ENCODE data around the gene NCOA7. TPM values are rescaled to one million over a fixed set of nuclear protein-coding genes. Genes with fewer than 3 reads are reported as not detected.

The NCOA7 gene
- total RNA-seq, 2 experiments from 2014 or later: 34.6 to 35.7 TPM

DNA sequence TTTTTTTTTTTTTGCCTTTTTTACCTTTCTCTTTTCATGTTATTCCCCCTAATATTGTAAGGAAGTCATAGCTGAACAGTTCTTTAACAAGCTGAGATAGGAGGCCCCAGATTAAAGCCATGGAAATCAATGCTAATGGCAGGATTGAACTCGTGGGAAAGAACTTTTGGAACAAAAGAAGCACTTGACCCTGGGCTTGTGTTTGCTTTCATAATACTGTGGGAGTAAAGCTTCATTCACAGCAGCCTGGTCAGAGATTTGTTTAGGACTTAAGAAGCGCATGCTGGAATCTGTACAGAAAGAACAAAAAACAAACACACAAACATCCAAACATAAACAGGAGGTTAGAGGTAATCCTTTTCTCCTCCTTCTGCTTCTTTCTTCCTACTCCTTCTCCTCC, 36.2 kb upstream of the NCOA7 start:
- DNase-seq: no peak
- H3K4me1 Mint-ChIP-seq (ENCODE audit: low read depth): peaks cover 12% of the 10 kb centered on the region
- CTCF ChIA-PET: interaction anchor here (1.0 to 1.3 kb wide), 2 partner anchors 241 to 443 kb away, joined by 4 read pairs; no protein-coding TSS in a partner anchor
- no peaks in the 10 kb centered on the region for H3K9me3 Mint-ChIP-seq
- Histone ChIP-seq H3K4me1 (ENCODE audit: insufficient read depth, low read length) (peaks cover 9% of the 10 kb centered on the region), H3K27me3 (ENCODE audit: control insufficient read depth in 1 of 2, insufficient read depth in 2 of 2, low read length in 2 of 2) (peaks cover 14 to 37% of the 10 kb centered on the region in 2 experiments), H3K36me3 (ENCODE audit: insufficient read depth, low read length) (no peaks in the 10 kb centered on the region), H3K4me3 (ENCODE audit: low read length) (no peak overlapping the region), H3K27ac (ENCODE audit: low read depth in 1 of 2, low read length in 2 of 2) (no peak overlapping the region), H3K9me3 (ENCODE audit: control insufficient read depth in 1 of 2, insufficient read depth in 1 of 2, low read length in 2 of 2) (peaks cover 0 to 9% of the 10 kb centered on the region in 2 experiments)
- no peak overlapping the region for H3K4me3 Mint-ChIP-seq
- H3K36me3 Mint-ChIP-seq (ENCODE audit: low read depth): no peaks in the 10 kb centered on the region
- no peak for ATAC-seq (ENCODE audit: poor library complexity)
- intact Hi-C loops (cut with DNase I, micrococcal nuclease): loop anchor here in 1 of 2 experiments (5.0 kb wide), 1 partner anchor 562 kb away; no protein-coding TSS in a partner anchor
- peaks cover 88% of the 10 kb centered on the region for H3K27me3 Mint-ChIP-seq
- POLR2A ChIA-PET: interaction anchor here (1.4 kb wide), 1 partner anchor 36 kb away, joined by 10 read pairs; the partner anchor contains the start of gene NCOA7
- no peak overlapping the region for H3K27ac Mint-ChIP-seq
- TF ChIP-seq, protein P1, sequence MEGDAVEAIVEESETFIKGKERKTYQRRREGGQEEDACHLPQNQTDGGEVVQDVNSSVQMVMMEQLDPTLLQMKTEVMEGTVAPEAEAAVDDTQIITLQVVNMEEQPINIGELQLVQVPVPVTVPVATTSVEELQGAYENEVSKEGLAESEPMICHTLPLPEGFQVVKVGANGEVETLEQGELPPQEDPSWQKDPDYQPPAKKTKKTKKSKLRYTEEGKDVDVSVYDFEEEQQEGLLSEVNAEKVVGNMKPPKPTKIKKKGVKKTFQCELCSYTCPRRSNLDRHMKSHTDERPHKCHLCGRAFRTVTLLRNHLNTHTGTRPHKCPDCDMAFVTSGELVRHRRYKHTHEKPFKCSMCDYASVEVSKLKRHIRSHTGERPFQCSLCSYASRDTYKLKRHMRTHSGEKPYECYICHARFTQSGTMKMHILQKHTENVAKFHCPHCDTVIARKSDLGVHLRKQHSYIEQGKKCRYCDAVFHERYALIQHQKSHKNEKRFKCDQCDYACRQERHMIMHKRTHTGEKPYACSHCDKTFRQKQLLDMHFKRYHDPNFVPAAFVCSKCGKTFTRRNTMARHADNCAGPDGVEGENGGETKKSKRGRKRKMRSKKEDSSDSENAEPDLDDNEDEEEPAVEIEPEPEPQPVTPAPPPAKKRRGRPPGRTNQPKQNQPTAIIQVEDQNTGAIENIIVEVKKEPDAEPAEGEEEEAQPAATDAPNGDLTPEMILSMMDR (IDR thresholded peaks at IDR 0.05): no peak

DNA sequence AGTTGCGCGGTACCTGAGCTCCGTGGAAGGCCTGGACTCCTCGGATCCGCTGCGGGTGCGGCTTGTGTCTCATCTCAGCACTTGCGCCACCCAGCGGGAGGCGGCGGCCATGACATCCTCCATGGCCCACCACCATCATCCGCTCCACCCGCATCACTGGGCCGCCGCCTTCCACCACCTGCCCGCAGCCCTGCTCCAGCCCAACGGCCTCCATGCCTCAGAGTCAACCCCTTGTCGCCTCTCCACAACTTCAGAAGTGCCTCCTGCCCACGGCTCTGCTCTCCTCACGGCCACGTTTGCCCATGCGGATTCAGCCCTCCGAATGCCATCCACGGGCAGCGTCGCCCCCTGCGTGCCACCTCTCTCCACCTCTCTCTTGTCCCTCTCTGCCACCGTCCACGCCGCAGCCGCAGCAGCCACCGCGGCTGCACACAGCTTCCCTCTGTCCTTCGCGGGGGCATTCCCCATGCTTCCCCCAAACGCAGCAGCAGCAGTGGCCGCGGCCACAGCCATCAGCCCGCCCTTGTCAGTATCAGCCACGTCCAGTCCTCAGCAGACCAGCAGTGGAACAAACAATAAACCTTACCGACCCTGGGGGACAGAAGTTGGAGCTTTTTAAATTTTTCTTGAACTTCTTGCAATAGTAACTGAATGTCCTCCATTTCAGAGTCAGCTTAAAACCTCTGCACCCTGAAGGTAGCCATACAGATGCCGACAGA, 31.4 kb upstream of the NCOA7 start:
- Mint-ChIP-seq H3K27me3 (peaks cover 71% of the 10 kb centered on the region), H3K27ac (no peak overlapping the region), H3K9me3 (no peaks in the 10 kb centered on the region), H3K4me3 (no peak overlapping the region), H3K4me1 (ENCODE audit: low read depth) (no peaks in the 10 kb centered on the region), H3K36me3 (ENCODE audit: low read depth) (no peaks in the 10 kb centered on the region)
- peaks cover 0 to 5% of the 10 kb centered on the region in 2 experiments for H3K9me3 ChIP-seq (ENCODE audit: control insufficient read depth in 1 of 2, insufficient read depth in 1 of 2, low read length in 2 of 2)
- peaks cover 4 to 25% of the 10 kb centered on the region in 2 experiments for H3K27me3 ChIP-seq (ENCODE audit: control insufficient read depth in 1 of 2, insufficient read depth in 2 of 2, low read length in 2 of 2)
- no peak overlapping the region for H3K4me3 ChIP-seq (ENCODE audit: low read length)
- intact Hi-C loops (cut with DNase I, micrococcal nuclease): no loop called here
- DNase-seq (peak in 1 of 14 experiments; percentile 30), ATAC-seq (ENCODE audit: poor library complexity) (no peak)
- H3K36me3 ChIP-seq (ENCODE audit: insufficient read depth, low read length): no peaks in the 10 kb centered on the region
- no peaks in the 10 kb centered on the region for H3K4me1 ChIP-seq (ENCODE audit: insufficient read depth, low read length)
- CTCF ChIA-PET: no interaction called here
- POLR2A ChIA-PET: interaction anchor here (1.3 kb wide), 1 partner anchor 31 kb away, joined by 3 read pairs; the partner anchor contains the start of gene NCOA7
- TF ChIP-seq, protein P1 (IDR thresholded peaks at IDR 0.05): no peak
- H3K27ac ChIP-seq (ENCODE audit: low read depth in 1 of 2, low read length in 2 of 2): no peak overlapping the region

DNA sequence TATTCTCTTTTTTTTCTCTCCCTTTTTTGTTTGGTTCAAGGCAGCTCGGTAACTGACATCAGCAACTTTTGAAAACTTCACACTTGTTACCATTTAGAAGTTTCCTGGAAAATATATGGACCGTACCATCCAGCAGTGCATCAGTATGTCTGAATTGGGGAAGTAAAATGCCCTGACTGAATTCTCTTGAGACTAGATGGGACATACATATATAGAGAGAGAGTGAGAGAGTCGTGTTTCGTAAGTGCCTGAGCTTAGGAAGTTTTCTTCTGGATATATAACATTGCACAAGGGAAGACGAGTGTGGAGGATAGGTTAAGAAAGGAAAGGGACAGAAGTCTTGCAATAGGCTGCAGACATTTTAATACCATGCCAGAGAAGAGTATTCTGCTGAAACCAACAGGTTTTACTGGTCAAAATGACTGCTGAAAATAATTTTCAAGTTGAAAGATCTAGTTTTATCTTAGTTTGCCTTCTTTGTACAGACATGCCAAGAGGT, 30.8 kb upstream of the NCOA7 start:
- ATAC-seq (ENCODE audit: poor library complexity): no peak
- Histone ChIP-seq H3K27me3 (ENCODE audit: control insufficient read depth in 1 of 2, insufficient read depth in 2 of 2, low read length in 2 of 2) (peaks cover 4 to 19% of the 10 kb centered on the region in 2 experiments), H3K27ac (ENCODE audit: low read depth in 1 of 2, low read length in 2 of 2) (no peak overlapping the region), H3K4me3 (ENCODE audit: low read length) (no peak overlapping the region), H3K9me3 (ENCODE audit: control insufficient read depth in 1 of 2, insufficient read depth in 1 of 2, low read length in 2 of 2) (peaks cover 0 to 5% of the 10 kb centered on the region in 2 experiments), H3K4me1 (ENCODE audit: insufficient read depth, low read length) (no peaks in the 10 kb centered on the region), H3K36me3 (ENCODE audit: insufficient read depth, low read length) (no peaks in the 10 kb centered on the region)
- DNase-seq: no peak
- ChIA-PET CTCF (no interaction called here), POLR2A (interaction anchor here (1.3 kb wide), 1 partner anchor 31 kb away, joined by 3 read pairs; the partner anchor contains the start of gene NCOA7)
- TF ChIP-seq, protein P1 (IDR thresholded peaks at IDR 0.05): no peak
- H3K27ac Mint-ChIP-seq: no peak overlapping the region
- no peaks in the 10 kb centered on the region for H3K36me3 Mint-ChIP-seq (ENCODE audit: low read depth)
- no peaks in the 10 kb centered on the region for H3K9me3 Mint-ChIP-seq
- H3K4me3 Mint-ChIP-seq: no peak overlapping the region
- H3K27me3 Mint-ChIP-seq: peaks cover 70% of the 10 kb centered on the region
- H3K4me1 Mint-ChIP-seq (ENCODE audit: low read depth): no peaks in the 10 kb centered on the region
- intact Hi-C loops (cut with DNase I, micrococcal nuclease): no loop called here

Data from CD4-positive, alpha-beta T cell (primary cell).